K562 (cell line): Measurements from ENCODE around the gene AZGP1. TPM values are rescaled to one million over a fixed set of nuclear protein-coding genes. Genes with fewer than 3 reads are reported as not detected.
A peak's percentile ranks its signal among the peaks of the same experiment; 100 is the strongest.
"Not testable (repeated sequence)": the region's sequence is repeated elsewhere in the genome, so short reads cannot be mapped to it uniquely, and the experiment has no call there.

Source experiments
- ATAC-seq: fragments of 200-7000 bp; cut with Tn5 transposase; 3 replicates; pipeline ENCODE4 v1.9.1; 2020; ENCODE audit warnings: moderate library complexity
- BruUV-seq: library from RNA; stranded (reverse); fragments of 400-500 nt; replicated peaks from 2 replicates; lab custom pipeline; 2021; lab: Mats Ljungman, UMichigan
- CTCF ChIA-PET: fragments of 300-600 bp; formaldehyde crosslinking; extraction: SDS; loops from one replicate; lab custom pipeline; 2021; ENCODE audit warnings: low intra/inter-chr PET ratio; lab: Yijun Ruan, JAX
- POLR2A ChIA-PET: fragments of 300-600, 350-650 bp; sonication (Branson Sonifier 250); formaldehyde crosslinking; extraction: SDS; loops from one replicate; lab custom pipeline; 2021; ENCODE audit warnings: antibody characterized with exemption, inconsistent platforms; lab: Yijun Ruan, JAX
- DNase-seq, 4 experiments: peaks; one replicate each; pipeline versions ENCODE4 v3.0.0 to v3.0.0-alpha.2; 2011 to 2018; ENCODE audit warnings: low spot score in 3 of 4, mixed read lengths in 3 of 4; ENCODE audit errors: extremely low read depth in 1 of 4
- FAIRE-seq: peaks from 2 replicates; lab custom pipeline; 2011; peaks lifted over from hg19 to GRCh38; lab: Jason Lieb, UNC
- H2AFZ ChIP-seq: 2 replicates; pipeline ENCODE4 v1.6.0; 2011; ENCODE audit warnings: low read depth, low read length, control low read depth, inconsistent platforms
- H3K27ac ChIP-seq: fragments of 200-600 bp; 3 replicates; pipeline ENCODE4 v1.8.0; 2011; ENCODE audit warnings: low read depth, mild to moderate bottlenecking, control low read depth, inconsistent platforms, low read length, moderate library complexity, mixed read lengths; ENCODE audit errors: extremely low read depth
- H3K27me3 ChIP-seq, 2 experiments: fragments of 300-600 bp in 1 of 2; 2 replicates in 1 of 2; 3 replicates in 1 of 2; pipeline versions ENCODE4 v1.6.0 to v1.8.0; 2011; ENCODE audit warnings: inconsistent platforms in 2 of 2, low read length in 2 of 2, mild to moderate bottlenecking in 1 of 2, mixed read lengths in 1 of 2, moderate library complexity in 1 of 2; ENCODE audit not compliant: control insufficient read depth in 2 of 2, insufficient read depth in 2 of 2
- H3K36me3 ChIP-seq: fragments of 300-600 bp; 3 replicates; pipeline ENCODE4 v1.8.0; 2011; ENCODE audit warnings: mild to moderate bottlenecking, low read length, inconsistent platforms; ENCODE audit not compliant: control insufficient read depth, insufficient read depth
- H3K4me1 ChIP-seq, 2 experiments: fragments of 200-600 bp in 1 of 2; replicated peaks in 1 of 2; 2 replicates in 1 of 2; 3 replicates in 1 of 2; pipeline versions ENCODE4 v1.5.1 to v1.8.0; 2011; ENCODE audit warnings: inconsistent platforms in 2 of 2, low read length in 2 of 2, mild to moderate bottlenecking in 1 of 2, mixed read lengths in 1 of 2, moderate library complexity in 1 of 2; ENCODE audit not compliant: control insufficient read depth in 2 of 2, insufficient read depth in 2 of 2
- H3K4me2 ChIP-seq: 2 replicates; pipeline ENCODE4 v1.6.1; 2011; ENCODE audit warnings: low read length, control low read depth, inconsistent platforms, mixed read lengths; ENCODE audit not compliant: insufficient read depth
- H3K4me3 ChIP-seq: fragments of 200-600 bp; sonication (generic), shearing (Covaris generic); 2 replicates; pipeline ENCODE4 v1.5.1; 2016; ENCODE audit warnings: control low read depth, inconsistent platforms
- H3K79me2 ChIP-seq: fragments of 200-600 bp; 3 replicates; pipeline ENCODE4 v1.8.0; 2011; ENCODE audit warnings: low read length, inconsistent platforms; ENCODE audit not compliant: control insufficient read depth, insufficient read depth
- H3K9ac ChIP-seq, 2 experiments: 2 replicates each; pipeline versions ENCODE4 v1.6.0 to v1.6.1; 2011; ENCODE audit warnings: low read depth in 2 of 2, low read length in 2 of 2, control low read depth in 1 of 2, inconsistent platforms in 1 of 2, mild to moderate bottlenecking in 1 of 2, mixed read lengths in 1 of 2; ENCODE audit not compliant: insufficient read depth in 1 of 2
- H3K9me1 ChIP-seq: one replicate; pipeline ENCODE4 v1.6.0; 2011; ENCODE audit warnings: inconsistent platforms, mild to moderate bottlenecking, low read length, moderate library complexity; ENCODE audit not compliant: control insufficient read depth, insufficient read depth
- H3K9me3 ChIP-seq: replicated peaks from 2 replicates; pipeline ENCODE4 v1.5.1; 2011; ENCODE audit warnings: low read depth, low read length, inconsistent platforms; ENCODE audit not compliant: control insufficient read depth, insufficient read depth
- H4K20me1 ChIP-seq: replicated peaks from 2 replicates; pipeline ENCODE4 v1.6.1; 2011; ENCODE audit warnings: low read length, inconsistent platforms, mixed read lengths; ENCODE audit not compliant: control insufficient read depth, insufficient read depth
- CBX1 ChIP-seq: sonication (generic); IDR thresholded peaks from 2 replicates; pipeline ENCODE4 v1.6.1; 2016; ENCODE audit warnings: antibody characterized with exemption, low read depth, mild to moderate bottlenecking
- CBX3 ChIP-seq, 2 experiments: IDR thresholded peaks; 1 replicate in 1 of 2; 2 replicates in 1 of 2; pipeline ENCODE4 v1.6.1; 2012; ENCODE audit warnings: inconsistent platforms in 2 of 2, low read length in 2 of 2, borderline replicate concordance in 1 of 2, control low read depth in 1 of 2
- CBX5 ChIP-seq: IDR thresholded peaks from 2 replicates; pipeline ENCODE4 v1.6.1; 2014; ENCODE audit warnings: low read depth, borderline replicate concordance
- TRIM28 ChIP-seq: fragments of 450-650 bp; IDR thresholded peaks from 2 replicates; pipeline ENCODE4 v1.6.1; 2017
- WGBS: fragments of 100-300 bp; shearing (Covaris generic); methylation state at CpG from one replicate; pipeline ENCODE4 v1.1.6; 2016; ENCODE audit warnings: low coverage, mixed read lengths; ENCODE audit not compliant: insufficient coverage; ENCODE audit errors: missing lambda C conversion rate; 5-methylcytosine and 5-hydroxymethylcytosine counted together
- in situ Hi-C: fragments of 300-500 bp; cut with MboI; formaldehyde crosslinking; loops from 4 replicates; pipeline ENCODE4 v1.15.0; 2018; ENCODE audit warnings: inconsistent platforms, mixed read lengths
- intact Hi-C: fragments of 100-400 bp; cut with micrococcal nuclease; formaldehyde crosslinking; loops from 2 replicates; pipeline ENCODE4 v1.14.2; 2022
- polyA plus RNA-seq, 8 experiments: library from polyadenylated mRNA; depleted of rRNA in 4 of 8; stranded (reverse) in 5 of 8; unstranded in 3 of 8; fragments of >200 nt; fragmentation: Nextera tagmentation in 2 of 8; fragmentation: Illumina TruSeq in 1 of 8; extraction: Ambion mirVana in 2 of 8; extraction: Trizol in 1 of 8; gene quantifications; 2 replicates each; pipeline versions ENCODE4 v1.2.1 to v1.2.3, GENCODE V29; 2011 to 2014; ENCODE audit warnings: inconsistent platforms in 1 of 8, missing spikeins in 1 of 8
- total RNA-seq, 7 experiments: library from RNA; depleted of rRNA in 6 of 7; stranded (reverse); fragments of >200 nt in 6 of 7; fragmentation: Illumina TruSeq in 2 of 7; extraction: Trizol in 2 of 7; gene quantifications; 2 replicates each; pipeline versions ENCODE4 v1.2.1 to v1.2.3, GENCODE V29; 2011 to 2021; ENCODE audit warnings: low replicate concordance in 1 of 7
- TF ChIP-seq, protein P1 (sequence below): fragments of 200-800 bp; sonication (Bioruptor generic); IDR thresholded peaks from 2 replicates; pipeline ENCODE4 v1.6.1; 2017; ENCODE audit warnings: missing genetic modification characterization, missing compliant biosample characterization

The AZGP1 gene
- total and polyA plus RNA-seq, 9 of the 15 experiments (the other 6 are each of a cell fraction or from before 2014, with no cell fraction given), result 0.18 to 0.53 TPM; not detected in 7

DNA sequence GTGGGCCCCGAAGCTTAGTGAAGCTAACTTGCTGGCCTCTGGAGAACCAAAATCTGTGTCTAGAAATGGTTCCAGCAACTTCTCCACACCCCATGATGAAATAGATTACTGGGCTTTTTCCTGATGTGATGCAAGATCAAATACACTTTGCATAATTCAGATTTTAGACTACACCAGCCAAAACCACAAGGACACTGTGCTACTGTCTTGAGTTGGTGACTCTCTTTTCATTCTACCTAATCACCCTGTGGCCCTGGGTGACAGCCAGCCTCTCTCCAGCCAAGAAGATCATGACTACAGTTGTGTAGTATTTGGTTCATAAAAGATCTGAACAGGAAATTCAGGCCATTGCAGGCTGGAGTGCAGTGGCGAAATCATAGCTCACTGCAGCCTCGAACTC is 22.2 kb downstream of the AZGP1 start (continued):
- TF ChIP-seq, protein P1, sequence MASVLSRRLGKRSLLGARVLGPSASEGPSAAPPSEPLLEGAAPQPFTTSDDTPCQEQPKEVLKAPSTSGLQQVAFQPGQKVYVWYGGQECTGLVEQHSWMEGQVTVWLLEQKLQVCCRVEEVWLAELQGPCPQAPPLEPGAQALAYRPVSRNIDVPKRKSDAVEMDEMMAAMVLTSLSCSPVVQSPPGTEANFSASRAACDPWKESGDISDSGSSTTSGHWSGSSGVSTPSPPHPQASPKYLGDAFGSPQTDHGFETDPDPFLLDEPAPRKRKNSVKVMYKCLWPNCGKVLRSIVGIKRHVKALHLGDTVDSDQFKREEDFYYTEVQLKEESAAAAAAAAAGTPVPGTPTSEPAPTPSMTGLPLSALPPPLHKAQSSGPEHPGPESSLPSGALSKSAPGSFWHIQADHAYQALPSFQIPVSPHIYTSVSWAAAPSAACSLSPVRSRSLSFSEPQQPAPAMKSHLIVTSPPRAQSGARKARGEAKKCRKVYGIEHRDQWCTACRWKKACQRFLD (CRISPR knock-in tag), result no peak

DNA sequence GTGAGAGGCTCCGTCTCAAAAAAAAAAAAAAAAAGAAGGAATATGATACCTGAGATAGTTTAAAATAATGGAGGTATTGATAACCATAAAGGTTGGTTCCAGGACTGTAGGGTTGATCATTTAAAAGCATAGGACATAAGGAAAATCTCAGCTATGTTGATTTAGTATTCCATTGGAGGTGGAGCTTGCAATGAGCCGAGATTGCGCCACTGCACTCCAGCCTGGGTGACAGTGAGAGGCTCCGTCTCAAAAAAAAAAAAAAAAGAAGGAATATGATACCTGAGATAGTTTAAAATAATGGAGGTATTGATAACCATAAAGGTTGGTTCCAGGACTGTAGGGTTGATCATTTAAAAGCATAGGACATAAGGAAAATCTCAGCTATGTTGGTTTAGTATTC is 23.2 kb downstream of the AZGP1 start:
- in situ Hi-C loops, H3K9me1 ChIP-seq, DNase-seq, intact Hi-C loops, CTCF ChIA-PET, H3K9me3 ChIP-seq, H3K4me3 ChIP-seq, H3K36me3 ChIP-seq, H3K27ac ChIP-seq, BruUV-seq, H3K4me2 ChIP-seq, H3K9ac ChIP-seq, H2AFZ ChIP-seq, H4K20me1 ChIP-seq, H3K4me1 ChIP-seq, H3K79me2 ChIP-seq, FAIRE-seq, ATAC-seq: not testable (repeated sequence)
- 6% methylated on average over 3 of the region's 4 CpGs for WGBS
- peaks cover 19 to 28% of the 10 kb centered on the region in 2 experiments for H3K27me3 ChIP-seq
- POLR2A ChIA-PET, result interaction anchor here (1.2 kb wide), 1 partner anchor 33 kb away, joined by 5 read pairs; the partner anchor contains the start of gene TRIM4

DNA sequence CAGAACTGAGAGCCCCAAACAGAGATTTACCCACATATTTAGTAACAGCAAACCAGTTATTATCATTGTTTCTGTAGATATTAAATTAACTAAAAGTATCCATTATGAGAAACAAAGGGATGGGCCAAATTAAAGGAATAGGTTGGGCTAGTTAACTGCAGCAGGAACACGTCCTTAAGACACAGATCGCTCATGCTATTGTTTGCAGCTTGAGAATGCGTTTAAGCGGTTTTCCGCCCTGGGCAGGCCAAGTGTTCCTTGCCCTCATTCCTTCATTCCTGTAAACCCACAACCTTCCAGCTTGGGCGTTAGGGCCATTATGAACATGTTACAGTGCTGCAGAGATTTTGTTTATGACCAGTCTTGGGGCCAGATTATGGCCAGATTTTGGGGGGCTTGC is 25.0 kb downstream of the AZGP1 start:
- WGBS, result 2% methylated on average over 6 of the region's 6 CpGs
- in situ Hi-C loops, result not testable (repeated sequence)
- peak; percentile 79; the same call in 1 of the 2 replicates for TF ChIP-seq CBX1
- TF ChIP-seq TRIM28, result peak; percentile 77
- TF ChIP-seq CBX5, result peak; percentile 96
- peak in 1 of 2 experiments; percentile 79; a peak in 2 of 3 replicates for TF ChIP-seq CBX3 (IDR thresholded peaks at IDR 0.05; ENCODE audit: borderline replicate concordance in 1 of 2, low read length in 2 of 2)
- TF ChIP-seq, all 486 proteins: peak for 4; not testable (repeated sequence) for 482
- intact Hi-C loops, H2AFZ ChIP-seq, H3K4me2 ChIP-seq, H3K9ac ChIP-seq, H3K9me1 ChIP-seq, CTCF ChIA-PET, H3K27ac ChIP-seq, H3K4me1 ChIP-seq, H3K36me3 ChIP-seq, BruUV-seq, H3K9me3 ChIP-seq, H3K79me2 ChIP-seq, H3K4me3 ChIP-seq, FAIRE-seq, H4K20me1 ChIP-seq, ATAC-seq: not testable (repeated sequence)
- POLR2A ChIA-PET, result interaction anchor here (1.2 to 1.3 kb wide), 2 partner anchors 21 to 27 kb away, joined by 3 read pairs; no protein-coding TSS in a partner anchor
- DNase-seq, result peak in 1 of 4 experiments; percentile 19
- peaks cover 16 to 17% of the 10 kb centered on the region in 2 experiments for H3K27me3 ChIP-seq
